CD4-positive, alpha-beta T cell (primary cell): ENCODE measurements around the gene CDH22. TPM values are rescaled to one million over a fixed set of nuclear protein-coding genes. Genes with fewer than 3 reads are reported as not detected.

Source experiments
- ATAC-seq: fragments of 200-7000 bp; cut with Tn5 transposase; one replicate; pipeline ENCODE4 v1.10.0; 2022; ENCODE audit warnings: mild to moderate bottlenecking; ENCODE audit not compliant: poor library complexity
- CTCF ChIA-PET: fragments of 350-600 bp; sonication (Branson Sonifier 250); formaldehyde crosslinking; loops from one replicate; lab custom pipeline; 2021; ENCODE audit warnings: antibody characterized with exemption, inconsistent platforms; lab: Charles Lee
- POLR2A ChIA-PET: fragments of 350-600 bp; sonication (Branson Sonifier 250); formaldehyde crosslinking; loops from one replicate; lab custom pipeline; 2021; ENCODE audit warnings: antibody characterized with exemption, inconsistent platforms; lab: Charles Lee
- DNase-seq, 14 experiments: peaks; one replicate each; pipeline ENCODE4 v3.0.0-alpha.2; 2013 to 2020; ENCODE audit warnings: mixed read lengths in 2 of 14
- H3K27ac ChIP-seq, 2 donors: one replicate each; pipeline versions ENCODE4 v1.5.1 to v1.7.0; 2013; ENCODE audit warnings: low read length in 2 of 2, low read depth in 1 of 2, mild to moderate bottlenecking in 1 of 2
- H3K27me3 ChIP-seq, 2 experiments: 1 replicate in 1 of 2; 2 replicates in 1 of 2; pipeline versions ENCODE4 v1.6.1 to v1.7.0; 2013; ENCODE audit warnings: low read length in 2 of 2, control low read depth in 1 of 2, mild to moderate bottlenecking in 1 of 2, moderate library complexity in 1 of 2; ENCODE audit not compliant: insufficient read depth in 2 of 2, control insufficient read depth in 1 of 2
- H3K36me3 ChIP-seq: one replicate; pipeline ENCODE4 v1.6.1; 2013; ENCODE audit warnings: low read length, control low read depth; ENCODE audit not compliant: insufficient read depth
- H3K4me1 ChIP-seq: one replicate; pipeline ENCODE4 v1.6.1; 2013; ENCODE audit warnings: low read length, control low read depth; ENCODE audit not compliant: insufficient read depth
- H3K4me3 ChIP-seq: one replicate; pipeline ENCODE4 v1.5.1; 2013; ENCODE audit warnings: mild to moderate bottlenecking, low read length, moderate library complexity
- H3K9me3 ChIP-seq, 2 experiments: 1 replicate in 1 of 2; 2 replicates in 1 of 2; pipeline versions ENCODE4 v1.6.1 to v1.7.0; 2013; ENCODE audit warnings: low read length in 2 of 2, mild to moderate bottlenecking in 2 of 2, control low read depth in 1 of 2, moderate library complexity in 1 of 2; ENCODE audit not compliant: control insufficient read depth in 1 of 2, insufficient read depth in 1 of 2
- H3K27ac Mint-ChIP-seq: one replicate; pipeline ENCODE4 v1.8.0; 2020; ENCODE audit warnings: mixed read lengths
- H3K27me3 Mint-ChIP-seq: one replicate; pipeline ENCODE4 v1.8.0; 2021; ENCODE audit warnings: mixed read lengths
- H3K36me3 Mint-ChIP-seq: one replicate; pipeline ENCODE4 v1.8.0; 2021; ENCODE audit warnings: low read depth, mixed read lengths
- H3K4me1 Mint-ChIP-seq: one replicate; pipeline ENCODE4 v1.8.0; 2021; ENCODE audit warnings: low read depth, mixed read lengths
- H3K4me3 Mint-ChIP-seq: one replicate; pipeline ENCODE4 v1.8.0; 2020; ENCODE audit warnings: mild to moderate bottlenecking, mixed read lengths
- H3K9me3 Mint-ChIP-seq: one replicate; pipeline ENCODE4 v1.8.0; 2020; ENCODE audit warnings: mixed read lengths
- CTCF ChIP-seq: fragments of 200-600 bp; IDR thresholded peaks from one replicate; pipeline ENCODE4 v1.8.0; 2022; ENCODE audit warnings: antibody characterized with exemption, mild to moderate bottlenecking
- intact Hi-C, 2 experiments: fragments of 100-400 bp; cut with DNase I in 1 of 2; cut with micrococcal nuclease in 1 of 2; formaldehyde crosslinking; loops; one replicate each; pipeline versions ENCODE4 v1.15.1 to v1.9.0; 2023 to 2025; cut with DNase I, micrococcal nuclease
- total RNA-seq, 174 experiments: library from RNA in 2 of 174; stranded (reverse) in 2 of 174; gene quantifications; one replicate each; pipeline ENCODE4 v1.2.3 and lab custom pipeline; 2021 to 2026

The CDH22 gene
- total RNA-seq, 2 experiments from 2014 or later = not detected

GRCh38 chr20:46255440-46256104, 52.7 kb downstream of the CDH22 start:
- intact Hi-C loops = no loop called here
- Mint-ChIP-seq H3K36me3 (no peaks in the 10 kb centered on the region), H3K27ac (no peak overlapping the region), H3K27me3 (peaks cover 53% of the 10 kb centered on the region), H3K9me3 (no peaks in the 10 kb centered on the region), H3K4me3 (no peak overlapping the region), H3K4me1 (no peaks in the 10 kb centered on the region)
- no peak overlapping the region for H3K27ac ChIP-seq
- H3K36me3 ChIP-seq = no peaks in the 10 kb centered on the region
- H3K4me1 ChIP-seq = no peaks in the 10 kb centered on the region
- DNase-seq (peak in 10 of 14 experiments; percentile 4 to 40 (median 18)), ATAC-seq (no peak)
- peaks cover 25 to 45% of the 10 kb centered on the region in 2 experiments for H3K27me3 ChIP-seq
- H3K9me3 ChIP-seq = peaks cover 0 to 6% of the 10 kb centered on the region in 2 experiments
- POLR2A ChIA-PET = no interaction called here
- CTCF ChIA-PET = no interaction called here
- no peak for TF ChIP-seq CTCF
- no peak overlapping the region for H3K4me3 ChIP-seq

- no peaks in the 10 kb centered on the region for H3K36me3 ChIP-seq
- Mint-ChIP-seq H3K27ac (no peak overlapping the region), H3K4me3 (no peak overlapping the region), H3K4me1 (no peaks in the 10 kb centered on the region), H3K9me3 (no peaks in the 10 kb centered on the region), H3K27me3 (peaks cover 56% of the 10 kb centered on the region), H3K36me3 (no peaks in the 10 kb centered on the region)
- peaks cover 0 to 3% of the 10 kb centered on the region in 2 experiments for H3K9me3 ChIP-seq
- ChIA-PET POLR2A (no interaction called here), CTCF (no interaction called here)
- intact Hi-C loops = no loop called here
- no peak overlapping the region for H3K27ac ChIP-seq
- peaks cover 43 to 49% of the 10 kb centered on the region in 2 experiments for H3K27me3 ChIP-seq
- no peak overlapping the region for H3K4me3 ChIP-seq
- ATAC-seq (no peak), DNase-seq (no peak)
- no peak for TF ChIP-seq CTCF
- no peaks in the 10 kb centered on the region for H3K4me1 ChIP-seq
Measured at GRCh38 chr20:46253391-46253790, 54.9 kb downstream of the CDH22 start.

- CTCF ChIA-PET = no interaction called here
- Histone ChIP-seq H3K27ac (no peak overlapping the region), H3K4me1 (no peaks in the 10 kb centered on the region), H3K4me3 (no peak overlapping the region), H3K27me3 (peaks cover 46 to 52% of the 10 kb centered on the region in 2 experiments), H3K9me3 (no peaks in the 10 kb centered on the region), H3K36me3 (no peaks in the 10 kb centered on the region)
- Mint-ChIP-seq H3K36me3 (no peaks in the 10 kb centered on the region), H3K27me3 (peaks cover 65% of the 10 kb centered on the region), H3K4me1 (no peaks in the 10 kb centered on the region), H3K4me3 (no peak overlapping the region), H3K9me3 (no peaks in the 10 kb centered on the region), H3K27ac (no peak overlapping the region)
- POLR2A ChIA-PET = no interaction called here
- intact Hi-C loops = no loop called here
- DNase-seq (no peak), ATAC-seq (no peak)
- no peak for TF ChIP-seq CTCF
Measured at GRCh38 chr20:46252352-46253091, 55.8 kb downstream of the CDH22 start.
